ENCODE measurements around the gene CCIN.

DNA sequence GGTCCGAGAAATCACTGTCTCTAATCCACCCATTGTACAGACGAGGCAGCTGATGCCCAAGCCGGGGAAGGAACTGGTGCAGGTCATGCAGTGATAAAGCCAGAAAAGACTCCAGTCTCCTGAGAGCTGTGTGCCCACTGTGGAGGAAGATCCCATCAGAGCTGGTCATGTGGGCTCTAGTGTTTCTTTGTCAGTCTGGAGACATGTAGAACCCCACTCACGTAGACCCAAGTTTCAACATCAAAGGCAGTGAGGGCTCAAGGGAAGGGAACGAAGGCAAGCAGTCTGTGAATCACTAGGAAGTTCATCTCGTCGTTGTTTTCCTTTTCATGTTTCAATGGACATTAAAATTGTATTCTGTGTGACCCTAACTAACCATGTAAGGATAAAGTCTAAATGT, 47.2 kb upstream of the CCIN start:
- TF ChIP-seq, protein P1, sequence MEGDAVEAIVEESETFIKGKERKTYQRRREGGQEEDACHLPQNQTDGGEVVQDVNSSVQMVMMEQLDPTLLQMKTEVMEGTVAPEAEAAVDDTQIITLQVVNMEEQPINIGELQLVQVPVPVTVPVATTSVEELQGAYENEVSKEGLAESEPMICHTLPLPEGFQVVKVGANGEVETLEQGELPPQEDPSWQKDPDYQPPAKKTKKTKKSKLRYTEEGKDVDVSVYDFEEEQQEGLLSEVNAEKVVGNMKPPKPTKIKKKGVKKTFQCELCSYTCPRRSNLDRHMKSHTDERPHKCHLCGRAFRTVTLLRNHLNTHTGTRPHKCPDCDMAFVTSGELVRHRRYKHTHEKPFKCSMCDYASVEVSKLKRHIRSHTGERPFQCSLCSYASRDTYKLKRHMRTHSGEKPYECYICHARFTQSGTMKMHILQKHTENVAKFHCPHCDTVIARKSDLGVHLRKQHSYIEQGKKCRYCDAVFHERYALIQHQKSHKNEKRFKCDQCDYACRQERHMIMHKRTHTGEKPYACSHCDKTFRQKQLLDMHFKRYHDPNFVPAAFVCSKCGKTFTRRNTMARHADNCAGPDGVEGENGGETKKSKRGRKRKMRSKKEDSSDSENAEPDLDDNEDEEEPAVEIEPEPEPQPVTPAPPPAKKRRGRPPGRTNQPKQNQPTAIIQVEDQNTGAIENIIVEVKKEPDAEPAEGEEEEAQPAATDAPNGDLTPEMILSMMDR (IDR thresholded peaks at IDR 0.05), result no peak
- TF ChIP-seq TCF7L2 (IDR thresholded peaks at IDR 0.05; ENCODE audit: low read depth, low read length), result no peak

Data from Panc1 (cell line).